ENCODE results near the gene ATL1.
"Not testable (repeated sequence)": the region's sequence is repeated elsewhere in the genome, so short reads cannot be mapped to it uniquely, and the experiment has no call there.

Gene ATL1

DNA sequence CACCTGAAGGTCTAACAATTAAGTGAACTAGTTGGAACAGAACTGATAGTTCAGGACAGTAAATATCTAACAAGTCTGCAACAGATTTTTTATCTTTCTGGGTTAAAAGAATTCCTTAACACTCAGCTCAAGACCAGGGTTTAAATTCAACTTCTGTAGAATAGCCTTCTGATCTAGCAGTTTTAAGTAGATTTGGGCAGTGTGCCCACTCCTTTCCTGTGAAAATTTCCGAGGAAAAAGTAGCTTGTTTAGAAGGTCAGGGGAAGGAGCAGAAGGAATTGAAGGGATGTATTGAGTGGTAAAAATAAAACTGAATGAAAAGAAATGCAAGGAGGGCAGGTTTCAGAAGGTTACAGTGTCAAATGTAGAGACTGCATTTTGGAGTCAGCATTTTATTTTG, 45.8 kb downstream of the ATL1 start:
- DNase-seq = no peak

DNA sequence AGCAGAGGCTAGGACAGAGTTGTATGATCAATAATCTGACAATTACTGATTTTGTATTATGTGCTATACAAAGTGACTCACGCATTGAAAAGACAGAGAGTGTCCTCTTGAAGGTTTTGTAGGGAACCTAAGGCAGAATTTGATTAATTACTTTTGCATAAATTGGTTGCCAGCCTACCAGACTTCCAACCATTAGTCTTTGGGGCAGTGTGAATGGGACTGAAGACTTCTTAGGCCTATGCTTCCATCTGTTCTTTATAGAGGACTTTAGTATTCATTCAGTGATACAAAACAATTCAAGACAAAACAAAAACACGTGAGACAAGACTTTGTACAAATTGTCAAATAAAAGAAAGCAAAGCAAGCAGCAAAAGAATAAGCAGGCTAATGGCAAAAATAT, 46.5 kb downstream of the ATL1 start:
- DNase-seq = no peak

DNA sequence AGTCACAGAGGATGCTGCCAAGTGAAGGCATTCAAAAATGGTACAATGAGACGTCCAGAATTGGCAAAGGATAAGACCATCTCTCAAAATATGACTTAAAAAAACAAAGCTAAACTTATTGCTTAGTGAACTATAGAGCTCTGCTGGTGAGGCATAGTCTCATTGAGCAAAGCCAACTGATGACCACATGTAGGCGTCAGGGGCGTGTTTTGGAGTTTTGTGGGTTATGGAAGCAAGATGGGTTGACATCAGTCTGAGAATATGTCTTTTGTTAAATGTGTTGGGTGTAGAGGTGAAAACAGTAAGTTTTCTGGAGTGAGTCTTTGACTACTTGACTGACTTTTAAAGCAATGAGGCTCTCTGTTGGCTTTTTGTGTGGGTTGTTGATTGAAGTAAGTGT, 47.2 kb downstream of the ATL1 start:
- no peak for DNase-seq

DNA sequence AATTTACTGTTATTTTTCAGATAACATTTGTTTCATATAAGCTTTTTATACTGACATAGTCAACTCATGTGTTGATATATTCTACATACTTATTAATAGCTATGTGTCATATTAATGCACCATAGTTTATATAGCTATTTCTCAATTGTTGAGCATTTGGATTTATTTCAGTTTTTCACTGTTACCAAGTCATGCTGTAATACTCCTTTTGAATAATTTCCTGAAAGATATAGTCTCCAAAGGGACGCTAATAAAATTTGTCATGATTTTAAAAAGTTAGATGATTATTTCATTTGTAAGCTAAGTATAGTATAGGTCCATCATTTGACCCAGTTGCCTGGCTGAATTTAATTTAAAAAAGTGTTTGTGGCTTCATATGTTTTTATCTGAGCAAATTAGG, 47.8 kb downstream of the ATL1 start:
- no peak for DNase-seq

DNA sequence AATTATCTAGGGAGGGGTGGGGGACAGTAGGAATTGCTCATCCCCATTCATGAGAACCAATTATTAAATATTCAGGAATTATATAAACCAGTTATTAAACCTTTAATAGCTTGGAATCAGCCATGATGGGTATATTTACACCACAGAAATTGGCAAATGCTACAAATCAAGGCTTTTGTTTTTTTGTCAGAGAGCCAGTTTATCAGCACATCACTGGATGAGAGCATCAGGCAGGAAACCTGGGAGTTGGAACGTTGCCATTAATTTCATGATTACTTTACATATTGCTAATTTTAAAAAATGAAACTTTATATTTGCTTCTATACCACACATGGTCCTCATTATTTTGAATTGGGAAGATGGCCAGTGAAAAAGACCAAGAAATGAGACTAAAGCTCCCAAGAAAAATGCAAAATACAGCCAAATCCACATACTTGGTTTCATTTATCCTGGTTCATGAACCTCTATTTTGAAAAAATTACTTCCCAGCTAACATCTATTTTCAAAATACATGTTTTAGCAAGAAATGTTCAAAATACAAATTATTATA, 48.4 kb downstream of the ATL1 start:
- no peak for DNase-seq

DNA sequence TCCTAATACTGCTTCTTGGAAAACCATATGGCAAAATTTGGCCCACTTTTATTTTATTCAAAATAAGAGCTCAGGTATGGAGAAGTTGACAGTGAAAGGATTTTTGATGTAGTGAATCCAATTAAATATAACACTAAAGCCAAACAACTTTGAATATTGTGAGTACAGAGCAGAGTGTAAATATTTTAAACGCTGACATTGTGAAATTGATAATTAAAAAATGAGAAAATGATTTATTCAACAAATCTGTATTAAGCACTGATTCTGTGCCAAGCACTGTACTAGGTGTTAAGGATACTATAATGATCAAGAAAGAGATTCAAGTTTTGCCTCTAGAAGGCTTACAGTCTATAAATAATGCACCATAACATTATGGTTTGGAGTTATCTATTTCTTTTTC, 50.5 kb downstream of the ATL1 start:
- DNase-seq = no peak

DNA sequence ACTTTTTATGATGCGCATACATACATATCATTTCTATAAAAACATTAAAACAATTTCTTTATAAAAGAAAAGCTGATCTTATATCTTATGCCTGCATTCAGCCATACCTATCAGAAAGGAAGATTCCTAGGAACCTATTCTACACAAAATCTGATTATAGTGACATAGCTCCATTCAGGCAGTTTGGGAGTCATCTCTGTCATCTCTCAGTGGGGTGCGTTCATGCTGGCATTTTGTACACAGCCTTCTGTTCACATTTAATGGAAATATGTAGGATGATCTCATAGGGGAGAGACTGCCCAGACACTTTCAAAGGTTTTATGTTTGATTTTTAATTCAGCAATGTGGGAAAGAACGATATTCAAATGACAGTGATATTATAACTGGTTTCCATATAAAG, 52.9 kb downstream of the ATL1 start:
- DNase-seq = no peak

DNA sequence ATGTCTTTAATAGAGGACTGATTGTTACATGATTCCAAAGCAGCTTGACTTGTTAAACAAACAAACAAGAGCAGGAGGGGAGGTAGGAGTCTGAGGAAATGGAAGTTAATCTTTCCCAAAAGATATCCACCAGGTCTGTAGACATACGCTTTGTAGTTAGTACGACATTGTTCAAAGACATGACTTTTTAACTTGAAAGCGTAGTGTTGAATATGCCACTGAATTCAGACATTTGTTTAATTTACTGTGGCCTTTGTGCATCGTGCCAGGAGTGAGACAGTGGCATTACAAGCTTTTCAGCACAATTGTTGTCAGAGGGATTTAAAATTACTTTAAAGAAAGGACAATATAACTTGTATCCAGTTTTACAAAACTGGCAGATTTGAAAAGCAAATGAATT, 55.1 kb downstream of the ATL1 start:
- DNase-seq = no peak

DNA sequence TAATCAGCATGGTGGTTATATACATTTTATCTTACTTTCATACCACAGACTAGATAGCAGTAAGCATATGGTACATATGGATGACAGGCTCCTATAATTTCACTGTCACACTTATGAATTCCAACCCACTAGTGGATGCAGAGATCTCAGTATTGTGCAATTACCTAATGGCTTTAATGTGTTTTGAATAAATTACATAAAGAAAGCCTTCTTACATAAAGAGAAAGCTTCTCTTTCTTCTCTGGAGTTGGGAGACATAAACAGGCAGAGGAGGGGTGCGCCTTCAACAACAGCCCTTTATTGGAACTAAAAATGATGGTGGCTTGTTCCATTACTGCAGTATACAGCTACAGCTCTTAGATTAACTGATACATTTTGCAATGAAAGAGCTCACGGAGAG, 55.6 kb downstream of the ATL1 start:
- DNase-seq = no peak

DNA sequence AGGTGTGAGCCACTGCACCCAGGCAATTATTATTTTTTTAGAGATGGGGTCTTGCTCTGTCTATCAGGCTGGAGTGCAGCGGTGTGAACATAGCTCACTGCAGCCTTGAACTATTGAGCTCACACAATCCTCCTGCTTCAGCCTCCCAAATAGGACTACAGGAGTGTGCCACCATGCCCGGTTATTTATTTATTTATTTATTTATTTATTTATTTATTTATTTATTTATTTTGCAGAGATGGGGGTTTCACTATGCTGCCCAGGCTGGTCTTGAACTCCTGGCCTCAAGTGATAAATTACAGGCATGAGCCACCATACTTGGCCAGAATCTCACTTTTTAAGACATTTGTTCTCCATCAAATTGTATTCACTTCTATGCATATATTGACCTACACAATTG, 56.3 kb downstream of the ATL1 start:
- no peak for DNase-seq

DNA sequence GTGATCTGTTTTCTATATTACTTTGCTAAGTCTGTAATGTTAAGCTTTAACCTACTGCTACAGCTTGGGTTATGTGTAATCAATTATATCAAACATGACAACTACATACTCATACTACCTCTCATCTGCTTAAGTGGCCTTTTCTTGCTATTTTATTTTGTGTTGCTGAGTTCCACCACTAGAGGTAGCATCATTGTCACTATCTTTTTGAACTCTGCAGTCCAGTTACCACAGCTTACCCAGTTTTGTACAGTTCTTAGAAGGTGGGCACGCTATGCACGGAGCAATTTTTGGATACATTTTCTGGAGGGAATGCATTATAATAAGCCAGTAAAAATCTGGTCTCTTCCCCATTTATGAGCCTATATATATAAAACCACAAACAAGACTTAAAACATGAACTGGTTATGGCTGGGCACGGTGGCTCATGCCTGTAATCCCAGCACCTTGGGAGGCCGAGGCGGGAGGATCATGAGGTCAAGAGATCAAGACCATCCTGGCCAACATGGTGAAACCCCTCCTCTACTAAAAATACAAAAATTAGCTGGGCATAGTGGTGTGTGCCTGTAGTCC, 59.7 kb downstream of the ATL1 start:
- DNase-seq = no peak

DNA sequence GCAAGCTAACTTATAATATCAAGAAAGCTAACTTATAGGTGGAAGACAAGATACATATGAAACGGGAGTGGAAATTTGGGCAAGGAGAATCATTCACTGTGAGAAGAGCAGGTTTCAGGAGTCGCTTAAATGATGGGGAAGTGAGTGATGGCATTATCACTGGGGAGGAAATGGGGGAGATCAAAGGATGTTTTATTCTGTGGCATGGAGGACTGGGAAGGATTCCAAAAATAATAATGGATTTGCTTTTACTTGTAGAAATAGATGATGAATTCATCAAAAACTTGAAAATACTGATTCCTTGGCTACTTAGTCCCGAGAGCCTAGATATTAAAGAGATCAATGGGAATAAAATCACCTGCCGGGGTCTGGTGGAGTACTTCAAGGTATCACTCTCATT, 60.4 kb downstream of the ATL1 start:
- no peak for DNase-seq

DNA sequence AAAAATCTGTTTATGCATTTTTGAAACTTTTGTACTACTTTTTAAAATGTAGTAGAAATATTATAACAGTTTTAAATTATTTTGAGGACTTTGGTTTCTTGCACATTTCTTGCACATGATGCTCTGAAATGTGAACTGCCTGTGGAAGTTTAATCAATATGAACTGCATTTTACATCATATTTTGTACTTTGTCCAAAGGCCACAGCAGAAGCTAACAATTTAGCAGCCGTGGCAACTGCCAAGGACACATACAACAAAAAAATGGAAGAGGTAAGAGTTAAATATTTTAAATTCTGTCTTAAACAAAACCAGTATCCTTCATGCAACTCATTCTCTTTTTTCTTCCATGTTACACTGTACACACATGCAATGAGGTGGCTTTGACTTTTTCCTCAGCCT, 63.0 kb downstream of the ATL1 start:
- no peak for DNase-seq

DNA sequence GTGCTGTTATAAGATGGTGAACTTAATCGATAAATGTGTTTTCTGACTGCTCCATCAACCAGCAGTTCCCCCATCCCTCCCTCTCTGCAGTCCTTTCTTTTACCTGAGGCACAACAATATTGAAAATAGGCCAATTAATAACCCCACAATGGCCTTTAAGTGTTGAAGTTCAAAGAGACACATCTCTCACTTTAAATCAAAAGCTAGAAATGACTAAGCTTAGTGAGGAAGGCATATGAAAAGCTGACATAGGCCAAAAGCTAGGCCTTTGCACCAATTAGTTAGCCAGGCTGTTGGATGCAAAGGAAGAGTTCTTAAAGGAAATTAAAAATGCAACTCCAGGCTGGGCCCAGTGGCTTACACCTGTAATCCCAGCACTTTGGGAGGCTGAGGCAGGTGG, 64.5 kb downstream of the ATL1 start:
- no peak for DNase-seq

DNA sequence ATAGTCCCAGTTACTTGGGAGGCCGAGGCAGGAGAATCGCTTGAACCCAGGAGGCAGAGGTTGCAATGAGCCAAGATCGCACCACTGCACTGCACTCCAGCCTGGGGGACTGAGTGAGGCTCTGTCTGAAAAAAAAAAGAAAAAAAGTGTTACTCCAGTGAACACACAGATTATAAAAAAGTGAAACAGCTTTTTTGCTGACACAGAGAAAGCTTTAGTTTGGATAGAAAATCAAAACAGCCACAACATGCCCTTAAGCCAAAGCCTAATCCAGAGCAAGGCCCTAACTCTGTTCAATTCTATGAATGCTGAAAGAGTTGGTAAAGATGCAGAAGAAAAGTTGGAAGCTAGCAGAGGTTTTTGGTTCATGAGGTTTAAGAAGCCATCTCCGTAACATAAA, 65.0 kb downstream of the ATL1 start:
- not testable (repeated sequence) for DNase-seq

DNA sequence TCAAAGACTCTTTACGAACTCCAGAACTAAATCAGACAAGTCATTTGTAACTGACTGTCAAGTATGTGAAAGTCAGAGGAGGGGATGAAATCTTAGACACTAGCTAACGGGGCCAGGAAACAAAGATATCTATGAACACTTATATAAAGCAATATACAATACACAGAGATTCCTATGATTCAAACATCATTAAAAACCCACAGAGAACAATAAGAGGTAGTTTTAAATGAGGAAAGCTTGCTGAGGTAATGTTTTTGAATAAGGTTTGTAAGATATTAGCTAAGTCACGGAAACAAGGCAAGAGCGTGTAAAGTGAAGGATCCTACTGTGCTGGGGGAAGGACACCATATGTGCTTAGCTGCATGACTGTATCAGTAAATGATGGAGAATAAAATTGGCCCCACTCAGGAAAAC, 71.5 kb downstream of the ATL1 start:
- DNase-seq = no peak

DNA sequence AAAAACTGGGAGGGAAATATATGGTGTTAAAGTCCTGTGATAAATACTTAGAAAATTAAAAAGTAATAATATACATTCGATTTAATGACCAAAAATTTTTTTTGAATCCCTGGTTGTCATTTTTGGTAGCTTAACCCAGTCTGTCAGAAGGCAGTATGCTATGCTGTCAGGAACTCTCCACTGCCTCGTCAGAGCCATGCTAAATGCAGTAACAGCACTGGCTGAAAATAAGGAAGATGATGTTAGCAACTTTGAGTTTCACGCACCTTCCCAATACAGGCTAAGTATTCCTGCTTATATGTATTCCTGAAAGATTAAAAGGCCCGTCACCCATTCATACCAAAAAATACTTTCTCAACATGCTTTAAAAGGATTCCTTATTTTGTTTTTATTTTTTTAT, 74.0 kb downstream of the ATL1 start:
- no peak for DNase-seq

DNA sequence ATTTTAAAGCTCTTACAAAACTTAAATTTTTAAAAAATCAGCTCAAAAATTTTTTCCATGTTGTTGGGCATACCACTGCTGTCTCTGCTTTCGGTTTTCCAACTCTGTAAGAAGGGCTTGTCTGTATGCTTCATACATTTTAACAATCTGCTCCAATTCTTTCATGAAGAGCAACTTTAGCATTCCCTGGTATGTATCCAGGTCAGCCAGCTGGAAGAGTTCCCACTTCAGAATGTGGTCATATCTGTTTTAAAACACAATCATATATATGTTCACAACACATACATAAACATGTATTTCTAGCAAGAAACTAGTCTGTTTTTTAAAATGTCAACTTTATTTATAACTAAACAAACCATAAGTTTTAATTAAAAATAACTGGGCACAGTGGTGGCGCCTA, 75.2 kb downstream of the ATL1 start:
- DNase-seq = no peak

DNA sequence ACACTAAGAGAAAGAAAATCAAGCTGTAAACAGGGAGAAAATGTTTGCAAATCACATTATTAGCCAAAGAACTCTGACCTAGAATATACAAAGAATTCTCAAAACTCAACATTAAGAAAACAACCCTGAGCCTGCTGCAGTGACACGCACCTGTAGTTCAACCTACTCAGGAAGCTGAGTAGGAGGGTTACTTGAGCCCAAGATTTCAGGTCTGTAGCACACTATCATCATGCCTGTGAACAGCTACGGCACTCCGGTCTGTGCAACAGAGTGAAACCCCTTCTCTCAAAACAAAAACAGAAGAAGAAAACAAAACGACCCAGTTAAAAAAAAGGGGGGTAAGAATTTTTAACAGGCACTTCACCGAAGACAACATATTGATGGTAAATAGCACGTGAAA, 87.3 kb downstream of the ATL1 start:
- no peak for DNase-seq

DNA sequence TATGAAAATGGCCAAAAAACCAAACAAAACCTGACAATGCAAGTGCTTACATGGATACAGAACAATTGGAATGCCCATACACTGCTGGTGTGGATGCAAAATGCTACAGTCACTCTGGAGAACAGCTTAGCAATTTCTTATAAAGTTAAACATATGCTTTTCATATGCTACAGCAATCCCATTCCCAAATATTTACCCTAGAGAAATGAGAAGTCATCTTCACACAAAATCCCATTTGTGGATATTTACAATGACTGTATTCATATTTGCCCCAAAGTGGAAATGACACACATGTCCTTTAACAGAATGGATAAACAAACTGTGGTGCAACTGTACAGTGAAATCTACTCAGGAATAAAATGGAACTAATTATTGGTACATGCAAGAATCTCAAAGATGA, 87.8 kb downstream of the ATL1 start:
- no peak for DNase-seq

DNA sequence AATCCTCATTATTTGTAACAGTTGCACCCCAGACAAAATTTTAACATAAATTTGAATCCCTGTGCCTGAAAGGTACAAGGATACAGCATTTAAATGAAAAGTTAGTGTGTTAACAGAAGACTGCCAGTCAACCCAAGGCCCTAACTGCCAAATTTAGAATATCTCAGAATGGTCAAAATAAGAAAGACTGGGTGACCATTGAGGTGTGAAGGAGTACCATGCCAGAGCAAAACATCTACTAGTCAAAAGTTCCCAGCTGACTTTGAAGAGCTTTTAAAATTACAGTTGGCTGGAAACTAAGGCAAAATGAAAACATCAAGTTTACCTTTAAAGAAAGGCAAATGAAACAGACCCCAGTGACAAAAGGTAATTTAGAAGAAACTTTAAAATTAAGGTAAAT, 89.7 kb downstream of the ATL1 start:
- DNase-seq = no peak

DNA sequence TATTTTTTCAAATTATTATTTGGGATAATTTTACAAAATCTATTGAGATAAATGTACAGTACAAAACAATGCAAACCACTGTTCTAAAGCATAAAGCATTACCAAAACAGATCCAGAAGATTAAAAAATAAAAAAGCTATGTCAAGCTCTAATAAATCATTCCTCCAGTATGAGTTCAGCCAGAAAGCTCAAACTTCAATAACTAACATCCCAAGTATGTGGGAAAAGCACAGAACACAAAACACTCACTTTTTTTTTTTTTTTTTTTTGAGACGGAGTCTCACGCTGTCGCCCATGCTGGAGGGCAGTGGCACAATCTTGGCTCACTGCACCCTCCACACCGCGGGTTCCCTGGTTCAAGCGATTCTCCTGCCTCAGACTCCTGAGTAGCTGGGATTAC, 96.8 kb downstream of the ATL1 start:
- DNase-seq = no peak

DNA sequence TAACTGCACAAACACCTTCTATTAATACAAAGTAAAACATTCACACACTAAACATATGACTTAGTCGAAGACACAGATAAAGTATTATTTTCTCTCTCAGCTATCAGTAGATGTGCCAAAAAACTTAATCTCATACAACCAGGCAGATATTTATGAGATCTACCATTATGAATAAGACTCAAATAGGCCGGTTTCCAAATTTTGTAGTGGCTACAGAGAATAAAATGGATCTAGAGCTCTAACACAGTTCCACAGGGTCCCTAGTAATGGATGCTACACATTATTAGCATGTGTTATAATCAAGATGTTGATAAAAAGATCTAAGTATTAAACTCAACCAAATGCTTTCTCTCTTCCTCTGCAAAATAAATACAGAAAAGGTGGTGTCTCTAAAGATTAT, 97.8 kb downstream of the ATL1 start:
- no peak for DNase-seq

DNA sequence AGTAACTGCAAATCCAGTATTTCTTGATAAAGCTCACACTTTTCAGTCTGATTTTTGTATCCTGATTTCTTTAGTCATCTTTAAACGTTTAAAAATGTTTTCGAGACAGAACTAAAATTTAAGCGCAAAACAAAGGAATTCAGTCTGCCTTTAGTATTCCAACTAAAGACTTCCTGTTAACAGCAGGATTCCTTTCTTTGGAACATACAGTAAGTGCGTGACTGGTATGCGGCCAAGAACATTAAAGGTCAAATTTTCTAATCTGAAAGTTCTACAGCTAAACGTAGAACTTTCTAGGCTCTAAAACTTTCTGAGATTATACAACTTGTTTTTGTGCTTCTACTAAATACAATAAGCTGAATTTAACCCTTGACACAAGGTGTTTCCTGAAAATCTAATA, 98.3 kb downstream of the ATL1 start:
- no peak for DNase-seq

DNA sequence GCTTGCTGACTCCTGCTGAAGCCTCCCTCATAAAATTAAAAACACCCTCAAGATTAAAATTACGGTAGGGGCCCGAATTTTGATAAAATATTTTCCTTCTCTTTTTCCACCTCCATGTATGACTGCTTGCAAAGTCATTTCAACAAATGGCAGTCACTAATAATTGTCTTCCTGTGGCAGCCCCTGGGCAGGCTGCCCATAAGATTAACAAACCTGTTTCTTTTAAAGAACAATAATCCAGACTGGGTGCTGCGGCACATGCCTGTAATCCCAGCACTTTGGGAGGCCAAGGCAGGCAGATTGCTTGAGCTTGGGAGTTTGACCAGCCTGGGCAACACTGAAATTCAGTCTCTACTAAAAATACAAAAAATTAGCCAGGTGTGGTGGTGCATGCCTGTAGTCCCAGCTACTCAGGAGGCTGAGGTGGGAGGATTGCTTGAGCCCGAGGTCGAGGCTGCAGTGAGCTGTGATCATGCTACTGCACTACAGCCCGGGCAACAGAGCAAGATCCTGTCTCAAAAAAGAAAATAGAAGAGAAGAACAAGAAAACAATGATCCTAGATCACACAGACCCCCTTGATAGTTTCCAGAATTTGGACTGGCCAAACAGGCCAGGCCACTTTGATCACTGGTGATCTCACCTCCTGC, 99.5 kb downstream of the ATL1 start:
- no peak for DNase-seq
